ENCODE results near the gene FAF2.

The FAF2 gene

GRCh38 chr5:176499273-176499672, 51.1 kb downstream of the FAF2 start:
- H3K36me3 ChIP-seq (ENCODE audit: control insufficient read depth in 1 of 2, insufficient read depth in 2 of 2, low read length in 2 of 2) = peaks cover 21 to 77% of the 10 kb centered on the region in 2 donors
- H3K4me1 ChIP-seq (ENCODE audit: control insufficient read depth in 1 of 2, insufficient read depth in 2 of 2, low read length in 2 of 2) = no peaks in the 10 kb centered on the region
- H3K9me3 ChIP-seq (ENCODE audit: control insufficient read depth in 1 of 2, low read length in 2 of 2) = no peaks in the 10 kb centered on the region
- no peaks in the 10 kb centered on the region for H3K27me3 ChIP-seq (ENCODE audit: control insufficient read depth in 1 of 2, insufficient read depth in 2 of 2, low read length in 2 of 2)
- H3K4me3 ChIP-seq (ENCODE audit: low read depth in 1 of 2, low read length in 2 of 2) = no peak overlapping the region
- no peak overlapping the region for H3K27ac ChIP-seq (ENCODE audit: low read depth, low read length)
- H3K9ac ChIP-seq (ENCODE audit: low read depth in 1 of 2, low read length in 2 of 2) = no peak overlapping the region

GRCh38 chr5:176500511-176500910, 52.3 kb downstream of the FAF2 start:
- no peaks in the 10 kb centered on the region for H3K4me1 ChIP-seq (ENCODE audit: control insufficient read depth in 1 of 2, insufficient read depth in 2 of 2, low read length in 2 of 2)
- no peak overlapping the region for H3K4me3 ChIP-seq (ENCODE audit: low read depth in 1 of 2, low read length in 2 of 2)

GRCh38 chr5:176501333-176501732, 53.1 kb downstream of the FAF2 start:
- H3K36me3 ChIP-seq (ENCODE audit: control insufficient read depth in 1 of 2, insufficient read depth in 2 of 2, low read length in 2 of 2) = peaks cover 24 to 73% of the 10 kb centered on the region in 2 donors
- no peaks in the 10 kb centered on the region for H3K9me3 ChIP-seq (ENCODE audit: control insufficient read depth in 1 of 2, low read length in 2 of 2)
- H3K9ac ChIP-seq (ENCODE audit: low read depth in 1 of 2, low read length in 2 of 2) = no peak overlapping the region
- H3K4me3 ChIP-seq (ENCODE audit: low read depth in 1 of 2, low read length in 2 of 2) = no peak overlapping the region
- H3K27ac ChIP-seq (ENCODE audit: low read depth, low read length) = no peak overlapping the region
- H3K4me1 ChIP-seq (ENCODE audit: control insufficient read depth in 1 of 2, insufficient read depth in 2 of 2, low read length in 2 of 2) = no peaks in the 10 kb centered on the region
- H3K27me3 ChIP-seq (ENCODE audit: control insufficient read depth in 1 of 2, insufficient read depth in 2 of 2, low read length in 2 of 2) = no peaks in the 10 kb centered on the region

More at GRCh38 chr5:176500511-176500910, 52.3 kb downstream of the FAF2 start:
- H3K36me3 ChIP-seq (ENCODE audit: control insufficient read depth in 1 of 2, insufficient read depth in 2 of 2, low read length in 2 of 2) = peaks cover 24 to 76% of the 10 kb centered on the region in 2 donors
- H3K9me3 ChIP-seq (ENCODE audit: control insufficient read depth in 1 of 2, low read length in 2 of 2) = no peaks in the 10 kb centered on the region
- no peaks in the 10 kb centered on the region for H3K27me3 ChIP-seq (ENCODE audit: control insufficient read depth in 1 of 2, insufficient read depth in 2 of 2, low read length in 2 of 2)
- H3K9ac ChIP-seq (ENCODE audit: low read depth in 1 of 2, low read length in 2 of 2) = no peak overlapping the region
- no peak overlapping the region for H3K27ac ChIP-seq (ENCODE audit: low read depth, low read length)

- no peak overlapping the region for H3K4me3 ChIP-seq (ENCODE audit: low read depth in 1 of 2, low read length in 2 of 2)
- no peak overlapping the region for H3K9ac ChIP-seq (ENCODE audit: low read depth in 1 of 2, low read length in 2 of 2)
- H3K27ac ChIP-seq (ENCODE audit: low read depth, low read length) = no peak overlapping the region
- H3K36me3 ChIP-seq (ENCODE audit: control insufficient read depth in 1 of 2, insufficient read depth in 2 of 2, low read length in 2 of 2) = peaks cover 30 to 75% of the 10 kb centered on the region in 2 donors
- no peaks in the 10 kb centered on the region for H3K9me3 ChIP-seq (ENCODE audit: control insufficient read depth in 1 of 2, low read length in 2 of 2)
- H3K4me1 ChIP-seq (ENCODE audit: control insufficient read depth in 1 of 2, insufficient read depth in 2 of 2, low read length in 2 of 2) = no peaks in the 10 kb centered on the region
- no peaks in the 10 kb centered on the region for H3K27me3 ChIP-seq (ENCODE audit: control insufficient read depth in 1 of 2, insufficient read depth in 2 of 2, low read length in 2 of 2)
Measured at GRCh38 chr5:176503496-176503895, 55.3 kb downstream of the FAF2 start.

- no peak overlapping the region for H3K27ac ChIP-seq (ENCODE audit: low read depth, low read length)
- H3K9me3 ChIP-seq (ENCODE audit: control insufficient read depth in 1 of 2, low read length in 2 of 2) = no peaks in the 10 kb centered on the region
- H3K9ac ChIP-seq (ENCODE audit: low read depth in 1 of 2, low read length in 2 of 2) = no peak overlapping the region
- no peaks in the 10 kb centered on the region for H3K27me3 ChIP-seq (ENCODE audit: control insufficient read depth in 1 of 2, insufficient read depth in 2 of 2, low read length in 2 of 2)
- H3K4me3 ChIP-seq (ENCODE audit: low read depth in 1 of 2, low read length in 2 of 2) = no peak overlapping the region
- H3K4me1 ChIP-seq (ENCODE audit: control insufficient read depth in 1 of 2, insufficient read depth in 2 of 2, low read length in 2 of 2) = no peaks in the 10 kb centered on the region
- H3K36me3 ChIP-seq (ENCODE audit: control insufficient read depth in 1 of 2, insufficient read depth in 2 of 2, low read length in 2 of 2) = peaks cover 26 to 52% of the 10 kb centered on the region in 2 donors
Measured at GRCh38 chr5:176507911-176508310, 59.7 kb downstream of the FAF2 start.

- H3K4me1 ChIP-seq (ENCODE audit: control insufficient read depth in 1 of 2, insufficient read depth in 2 of 2, low read length in 2 of 2) = no peaks in the 10 kb centered on the region
- H3K27ac ChIP-seq (ENCODE audit: low read depth, low read length) = no peak overlapping the region
- no peak overlapping the region for H3K4me3 ChIP-seq (ENCODE audit: low read depth in 1 of 2, low read length in 2 of 2)
- H3K9me3 ChIP-seq (ENCODE audit: control insufficient read depth in 1 of 2, low read length in 2 of 2) = no peaks in the 10 kb centered on the region
- no peak overlapping the region for H3K9ac ChIP-seq (ENCODE audit: low read depth in 1 of 2, low read length in 2 of 2)
- H3K27me3 ChIP-seq (ENCODE audit: control insufficient read depth in 1 of 2, insufficient read depth in 2 of 2, low read length in 2 of 2) = no peaks in the 10 kb centered on the region
- H3K36me3 ChIP-seq (ENCODE audit: control insufficient read depth in 1 of 2, insufficient read depth in 2 of 2, low read length in 2 of 2) = peaks cover 26 to 52% of the 10 kb centered on the region in 2 donors
Measured at GRCh38 chr5:176508603-176509002, 60.4 kb downstream of the FAF2 start.

GRCh38 chr5:176513788-176514187, 65.6 kb downstream of the FAF2 start:
- Histone ChIP-seq H3K9ac (ENCODE audit: low read depth in 1 of 2, low read length in 2 of 2) (no peak overlapping the region), H3K9me3 (ENCODE audit: control insufficient read depth in 1 of 2, low read length in 2 of 2) (no peaks in the 10 kb centered on the region), H3K4me1 (ENCODE audit: control insufficient read depth in 1 of 2, insufficient read depth in 2 of 2, low read length in 2 of 2) (no peaks in the 10 kb centered on the region), H3K4me3 (ENCODE audit: low read depth in 1 of 2, low read length in 2 of 2) (no peak overlapping the region), H3K27ac (ENCODE audit: low read depth, low read length) (no peak overlapping the region), H3K36me3 (ENCODE audit: control insufficient read depth in 1 of 2, insufficient read depth in 2 of 2, low read length in 2 of 2) (peaks cover 6 to 9% of the 10 kb centered on the region in 2 donors), H3K27me3 (ENCODE audit: control insufficient read depth in 1 of 2, insufficient read depth in 2 of 2, low read length in 2 of 2) (no peaks in the 10 kb centered on the region)

GRCh38 chr5:176514244-176514950, 66.2 kb downstream of the FAF2 start:
- Histone ChIP-seq H3K9me3 (ENCODE audit: control insufficient read depth in 1 of 2, low read length in 2 of 2) (no peaks in the 10 kb centered on the region), H3K4me1 (ENCODE audit: control insufficient read depth in 1 of 2, insufficient read depth in 2 of 2, low read length in 2 of 2) (no peaks in the 10 kb centered on the region), H3K27me3 (ENCODE audit: control insufficient read depth in 1 of 2, insufficient read depth in 2 of 2, low read length in 2 of 2) (no peaks in the 10 kb centered on the region), H3K9ac (ENCODE audit: low read depth in 1 of 2, low read length in 2 of 2) (no peak overlapping the region), H3K27ac (ENCODE audit: low read depth, low read length) (no peak overlapping the region), H3K36me3 (ENCODE audit: control insufficient read depth in 1 of 2, insufficient read depth in 2 of 2, low read length in 2 of 2) (peaks cover 0 to 3% of the 10 kb centered on the region in 2 donors), H3K4me3 (ENCODE audit: low read depth in 1 of 2, low read length in 2 of 2) (no peak overlapping the region)

GRCh38 chr5:176515396-176515795, 67.2 kb downstream of the FAF2 start:
- H3K9me3 ChIP-seq (ENCODE audit: control insufficient read depth in 1 of 2, low read length in 2 of 2) = no peaks in the 10 kb centered on the region
- no peak overlapping the region for H3K27ac ChIP-seq (ENCODE audit: low read depth, low read length)
- no peak overlapping the region for H3K9ac ChIP-seq (ENCODE audit: low read depth in 1 of 2, low read length in 2 of 2)
- no peaks in the 10 kb centered on the region for H3K27me3 ChIP-seq (ENCODE audit: control insufficient read depth in 1 of 2, insufficient read depth in 2 of 2, low read length in 2 of 2)
- H3K4me3 ChIP-seq (ENCODE audit: low read depth in 1 of 2, low read length in 2 of 2) = no peak overlapping the region
- no peaks in the 10 kb centered on the region for H3K4me1 ChIP-seq (ENCODE audit: control insufficient read depth in 1 of 2, insufficient read depth in 2 of 2, low read length in 2 of 2)
- H3K36me3 ChIP-seq (ENCODE audit: control insufficient read depth in 1 of 2, insufficient read depth in 2 of 2, low read length in 2 of 2) = no peaks in the 10 kb centered on the region

GRCh38 chr5:176517053-176517661, 69.0 kb downstream of the FAF2 start:
- Histone ChIP-seq H3K36me3 (ENCODE audit: control insufficient read depth in 1 of 2, insufficient read depth in 2 of 2, low read length in 2 of 2) (no peaks in the 10 kb centered on the region), H3K27ac (ENCODE audit: low read depth, low read length) (no peak overlapping the region), H3K9me3 (ENCODE audit: control insufficient read depth in 1 of 2, low read length in 2 of 2) (no peaks in the 10 kb centered on the region), H3K4me3 (ENCODE audit: low read depth in 1 of 2, low read length in 2 of 2) (no peak overlapping the region), H3K27me3 (ENCODE audit: control insufficient read depth in 1 of 2, insufficient read depth in 2 of 2, low read length in 2 of 2) (no peaks in the 10 kb centered on the region), H3K4me1 (ENCODE audit: control insufficient read depth in 1 of 2, insufficient read depth in 2 of 2, low read length in 2 of 2) (no peaks in the 10 kb centered on the region), H3K9ac (ENCODE audit: low read depth in 1 of 2, low read length in 2 of 2) (no peak overlapping the region)

Measured in duodenal mucosa (tissue), 2 donors.